ENCODE data around the gene BBS9.

The BBS9 gene

DNA sequence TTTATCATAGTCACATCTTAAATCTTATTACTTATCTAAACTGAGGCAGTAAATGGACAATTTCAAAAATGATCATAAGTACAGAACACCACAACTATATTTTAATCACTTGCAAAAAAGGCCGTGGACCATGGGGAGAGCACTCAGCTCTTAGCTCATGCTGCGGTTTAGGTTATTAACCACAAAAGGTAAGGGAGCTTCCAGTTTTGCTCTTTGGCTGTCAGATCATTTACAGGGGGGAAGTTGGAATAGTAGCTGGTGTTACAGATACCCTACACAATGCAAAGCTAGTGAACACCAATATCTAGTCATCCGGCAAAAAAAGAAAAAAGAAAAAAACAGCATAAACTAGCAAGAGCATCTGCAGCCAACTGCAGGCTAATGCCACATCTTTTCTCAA, 147.0 kb downstream of the BBS9 start:
- TF ChIP-seq, protein P1, sequence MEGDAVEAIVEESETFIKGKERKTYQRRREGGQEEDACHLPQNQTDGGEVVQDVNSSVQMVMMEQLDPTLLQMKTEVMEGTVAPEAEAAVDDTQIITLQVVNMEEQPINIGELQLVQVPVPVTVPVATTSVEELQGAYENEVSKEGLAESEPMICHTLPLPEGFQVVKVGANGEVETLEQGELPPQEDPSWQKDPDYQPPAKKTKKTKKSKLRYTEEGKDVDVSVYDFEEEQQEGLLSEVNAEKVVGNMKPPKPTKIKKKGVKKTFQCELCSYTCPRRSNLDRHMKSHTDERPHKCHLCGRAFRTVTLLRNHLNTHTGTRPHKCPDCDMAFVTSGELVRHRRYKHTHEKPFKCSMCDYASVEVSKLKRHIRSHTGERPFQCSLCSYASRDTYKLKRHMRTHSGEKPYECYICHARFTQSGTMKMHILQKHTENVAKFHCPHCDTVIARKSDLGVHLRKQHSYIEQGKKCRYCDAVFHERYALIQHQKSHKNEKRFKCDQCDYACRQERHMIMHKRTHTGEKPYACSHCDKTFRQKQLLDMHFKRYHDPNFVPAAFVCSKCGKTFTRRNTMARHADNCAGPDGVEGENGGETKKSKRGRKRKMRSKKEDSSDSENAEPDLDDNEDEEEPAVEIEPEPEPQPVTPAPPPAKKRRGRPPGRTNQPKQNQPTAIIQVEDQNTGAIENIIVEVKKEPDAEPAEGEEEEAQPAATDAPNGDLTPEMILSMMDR (conservative IDR thresholded peaks at IDR 0.05; ENCODE audit: control insufficient read depth, insufficient read depth, low read depth, low read length): no peak
- no peak for DNase-seq (ENCODE audit: low read depth)

DNA sequence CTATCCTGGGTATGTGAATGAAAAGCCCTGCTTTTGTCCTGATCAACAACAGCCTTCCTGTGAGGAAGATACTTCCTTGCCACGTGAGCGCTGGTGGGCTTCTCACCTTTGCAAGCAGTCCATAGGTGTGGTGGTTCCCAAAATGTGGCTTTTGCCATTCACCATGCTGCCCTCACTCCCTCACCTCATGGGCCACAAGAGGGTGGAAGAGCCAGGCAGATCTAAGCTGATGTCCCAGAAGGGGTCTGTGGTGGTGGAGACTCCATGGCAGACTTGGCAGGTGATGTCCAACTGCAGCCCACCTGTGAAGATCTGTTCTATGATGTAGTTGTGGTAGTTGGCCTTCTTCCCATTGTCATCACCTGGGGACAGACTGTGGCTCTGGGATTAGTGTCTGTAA, 147.4 kb downstream of the BBS9 start:
- no peak overlapping the region for H3K4me3 ChIP-seq (ENCODE audit: control insufficient read depth, low read depth, low read length)
- DNase-seq (ENCODE audit: low read depth): no peak
- TF ChIP-seq, protein P1 (conservative IDR thresholded peaks at IDR 0.05; ENCODE audit: control insufficient read depth, insufficient read depth, low read depth, low read length): no peak

More for the DNA sequence above, 147.0 kb downstream of the BBS9 start:
- no peak overlapping the region for H3K4me3 ChIP-seq (ENCODE audit: control insufficient read depth, low read depth, low read length)

DNA sequence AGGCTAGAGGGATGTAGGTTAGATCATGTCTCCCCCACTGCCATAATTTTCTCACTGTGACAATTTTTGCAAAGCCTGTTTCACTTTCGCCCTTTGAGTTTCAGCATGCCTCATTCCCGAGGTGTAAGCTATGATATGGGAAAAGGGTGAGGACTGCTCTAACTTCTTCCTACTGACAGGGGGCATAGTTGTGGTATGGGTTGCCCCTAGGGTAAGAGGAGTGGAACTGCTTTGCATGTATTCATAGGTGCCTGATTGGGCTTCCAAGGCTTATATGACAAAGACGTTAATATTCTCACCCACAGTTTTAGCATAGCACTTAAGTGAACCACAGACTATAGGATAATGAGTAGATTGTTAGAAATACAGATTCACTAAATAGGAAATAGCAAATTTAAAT, 148.7 kb downstream of the BBS9 start:
- no peak for DNase-seq (ENCODE audit: low read depth)
- no peak overlapping the region for H3K4me3 ChIP-seq (ENCODE audit: control insufficient read depth, low read depth, low read length)
- TF ChIP-seq, protein P1 (conservative IDR thresholded peaks at IDR 0.05; ENCODE audit: control insufficient read depth, insufficient read depth, low read depth, low read length): no peak

DNA sequence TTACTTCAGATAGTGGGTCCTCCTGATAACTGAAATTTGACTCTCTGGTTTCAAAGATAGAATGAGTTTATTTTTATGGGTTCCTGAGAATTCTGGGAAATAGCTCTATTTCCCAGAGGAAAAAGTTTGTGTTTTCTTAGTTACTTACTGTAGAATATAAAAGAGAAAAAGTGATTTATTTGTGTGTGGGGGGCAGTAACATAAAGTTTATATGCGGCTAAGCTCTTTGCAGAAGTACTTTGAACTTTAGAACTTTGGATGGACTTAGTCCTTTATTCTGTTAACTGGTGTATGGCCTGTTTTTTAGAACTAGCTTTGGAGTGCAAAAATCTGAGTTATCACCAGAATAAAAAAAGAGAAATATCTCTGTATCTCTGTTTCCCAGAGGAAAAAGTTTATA, 157.1 kb downstream of the BBS9 start:
- no peak for DNase-seq (ENCODE audit: low read depth)
- TF ChIP-seq, protein P1 (conservative IDR thresholded peaks at IDR 0.05; ENCODE audit: control insufficient read depth, insufficient read depth, low read depth, low read length): no peak
- no peak overlapping the region for H3K4me3 ChIP-seq (ENCODE audit: control insufficient read depth, low read depth, low read length)

DNA sequence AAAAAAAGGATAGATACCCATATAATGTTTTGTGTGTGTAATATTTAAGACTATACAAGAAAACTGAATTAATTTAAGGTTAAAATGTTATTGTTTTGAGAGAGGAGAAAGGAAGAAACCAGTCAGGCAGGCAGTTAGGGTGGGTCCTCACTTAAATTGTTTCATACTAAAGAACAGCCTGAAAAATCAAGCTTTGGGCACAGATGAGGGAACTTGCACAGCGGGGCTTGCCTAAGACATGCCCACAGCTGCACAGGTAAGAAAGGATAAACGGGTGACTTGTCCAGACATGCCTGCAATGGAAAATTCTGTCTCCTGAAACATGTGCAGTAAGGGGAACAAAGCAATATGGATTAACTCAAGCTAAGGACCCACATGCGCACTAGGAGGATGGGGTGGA, 158.4 kb downstream of the BBS9 start:
- no peak overlapping the region for H3K4me3 ChIP-seq (ENCODE audit: control insufficient read depth, low read depth, low read length)
- no peak for DNase-seq (ENCODE audit: low read depth)
- TF ChIP-seq, protein P1 (conservative IDR thresholded peaks at IDR 0.05; ENCODE audit: control insufficient read depth, insufficient read depth, low read depth, low read length): no peak

DNA sequence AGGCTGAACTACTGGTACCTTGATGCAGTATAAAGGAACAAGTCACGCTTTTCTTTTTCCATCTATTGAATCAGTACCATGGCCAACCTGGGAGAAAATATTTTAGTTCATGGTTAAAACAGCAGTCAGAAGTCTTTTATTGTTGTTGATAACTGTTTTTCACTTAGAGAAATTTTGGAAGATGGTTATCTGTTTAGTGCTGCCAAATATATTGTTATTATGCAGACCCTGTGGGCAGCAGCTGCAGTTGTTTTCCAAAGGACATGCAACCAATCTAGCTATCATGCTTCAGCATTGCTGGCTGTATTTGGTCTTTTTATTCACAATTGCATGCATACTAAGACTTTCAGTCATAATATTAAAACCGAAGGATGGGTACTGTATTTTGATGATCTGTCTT, 169.5 kb downstream of the BBS9 start:
- TF ChIP-seq, protein P1 (conservative IDR thresholded peaks at IDR 0.05; ENCODE audit: control insufficient read depth, insufficient read depth, low read depth, low read length): no peak
- no peak for DNase-seq (ENCODE audit: low read depth)
- no peak overlapping the region for H3K4me3 ChIP-seq (ENCODE audit: control insufficient read depth, low read depth, low read length)

DNA sequence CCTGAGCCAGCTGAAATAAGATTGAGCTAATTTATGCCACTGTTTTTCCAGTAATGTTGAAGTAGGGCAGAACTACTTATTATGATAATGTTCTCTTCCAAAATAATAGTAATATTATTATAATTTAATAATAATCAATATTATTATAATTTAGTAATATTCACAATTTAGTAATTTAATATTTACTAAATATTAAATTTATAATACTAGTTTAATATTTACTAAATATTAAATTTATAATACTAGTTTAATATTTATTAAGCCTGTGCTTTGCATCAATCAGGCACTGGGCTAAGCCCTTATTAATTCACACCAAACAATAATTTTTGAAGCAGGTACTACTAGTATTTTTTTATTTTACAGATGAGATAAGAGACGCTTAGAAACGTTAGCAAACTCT, 170.1 kb downstream of the BBS9 start:
- DNase-seq (ENCODE audit: low read depth): no peak
- TF ChIP-seq, protein P1 (conservative IDR thresholded peaks at IDR 0.05; ENCODE audit: control insufficient read depth, insufficient read depth, low read depth, low read length): no peak
- H3K4me3 ChIP-seq (ENCODE audit: control insufficient read depth, low read depth, low read length): no peak overlapping the region
